GM18873 (cell line): ENCODE results near the gene SCFD2.

ENCODE experiments used
- ATAC-seq: cut with Tn5 transposase; IDR thresholded peaks from one replicate; pipeline ENCODE4 v1.9.1; 2021; ENCODE audit warnings: mild to moderate bottlenecking, moderate library complexity, moderate number of reproducible peaks; ENCODE audit not compliant: unreplicated experiment, low FRiP score

The SCFD2 gene

GRCh38 chr4:53121264-53121865 is 244.5 kb downstream of the SCFD2 start:
- ATAC-seq: no peak

- ATAC-seq: no peak
Measured at GRCh38 chr4:53120778-53121177, 245.1 kb downstream of the SCFD2 start.

- no peak for ATAC-seq
Measured at GRCh38 chr4:53119680-53120079, 246.2 kb downstream of the SCFD2 start.

GRCh38 chr4:53118676-53119075 is 247.2 kb downstream of the SCFD2 start:
- no peak for ATAC-seq

GRCh38 chr4:53116954-53117353 is 248.9 kb downstream of the SCFD2 start:
- ATAC-seq: no peak

- no peak for ATAC-seq
Measured at GRCh38 chr4:53113431-53114225, 252.2 kb downstream of the SCFD2 start.

- no peak for ATAC-seq
Measured at GRCh38 chr4:53105313-53105712, 260.5 kb downstream of the SCFD2 start.

- ATAC-seq: no peak
Measured at GRCh38 chr4:53103481-53103880, 262.4 kb downstream of the SCFD2 start.

- no peak for ATAC-seq
Measured at GRCh38 chr4:53101191-53101581, 264.7 kb downstream of the SCFD2 start.

GRCh38 chr4:53100501-53101190 is 265.2 kb downstream of the SCFD2 start:
- no peak for ATAC-seq

GRCh38 chr4:53098681-53099121 is 267.2 kb downstream of the SCFD2 start:
- no peak for ATAC-seq

- no peak for ATAC-seq
Measured at GRCh38 chr4:53094040-53094439, 271.8 kb downstream of the SCFD2 start.

- ATAC-seq: no peak
Measured at GRCh38 chr4:53089936-53090729, 275.7 kb downstream of the SCFD2 start.

GRCh38 chr4:53088152-53088551 is 277.7 kb downstream of the SCFD2 start:
- ATAC-seq: no peak

- no peak for ATAC-seq
Measured at GRCh38 chr4:53076374-53076958, 289.4 kb downstream of the SCFD2 start.

GRCh38 chr4:53075162-53075785 is 290.6 kb downstream of the SCFD2 start:
- ATAC-seq: no peak

GRCh38 chr4:53068755-53069330 is 297.0 kb downstream of the SCFD2 start:
- ATAC-seq: no peak

GRCh38 chr4:53067125-53067802 is 298.6 kb downstream of the SCFD2 start:
- no peak for ATAC-seq

- ATAC-seq: no peak
Measured at GRCh38 chr4:53066155-53066554, 299.7 kb downstream of the SCFD2 start.
